Ureter (tissue), 1 donor: ENCODE data around the gene ZNF746. TPM values are rescaled to one million over a fixed set of nuclear protein-coding genes. Genes with fewer than 3 reads are reported as not detected.

Source experiments
- DNase-seq: peaks from one replicate; pipeline ENCODE4 v3.0.0-alpha.2; 2020; ENCODE audit warnings: low spot score
- total RNA-seq: library from RNA; stranded (reverse); gene quantifications from one replicate; pipeline ENCODE4 v1.2.4, GENCODE V29; 2023
- donor health status: DM: yes; HTN: yes; CAD: no.

ZNF746 gene
- total RNA-seq, 1 donor from 2014 or later = 17.3 TPM

- no peak for DNase-seq
Measured at GRCh38 chr7:149427893-149428292, 69.7 kb downstream of the ZNF746 start.

GRCh38 chr7:149427096-149427680 is 70.4 kb downstream of the ZNF746 start:
- DNase-seq = no peak

- DNase-seq = no peak
Measured at GRCh38 chr7:149423449-149424110, 74.0 kb downstream of the ZNF746 start.

GRCh38 chr7:149422914-149423301 is 74.7 kb downstream of the ZNF746 start:
- DNase-seq = no peak

Other genes with a start within 250 kb of the ZNF746 start
- gene ZNF783, start 235.6 kb downstream of the ZNF746 start, total RNA-seq = 30.0 TPM
- gene ZNF777, start 36.7 kb downstream of the ZNF746 start, total RNA-seq = 15.1 TPM